H1 (cell line): ENCODE results near the gene BMF. TPM values are rescaled to one million over a fixed set of nuclear protein-coding genes. Genes with fewer than 3 reads are reported as not detected.
A peak's percentile ranks its signal among the peaks of the same experiment; 100 is the strongest.

ENCODE experiments used
- CTCF ChIA-PET: fragments of 300-600 bp; sonication (Branson Sonifier 250); formaldehyde crosslinking; loops from one replicate; lab custom pipeline; 2021; ENCODE audit not compliant: partially characterized antibody; lab: Charles Lee
- POLR2A ChIA-PET: fragments of 300-600 bp; sonication (Branson Sonifier 250); formaldehyde crosslinking; loops from one replicate; lab custom pipeline; 2021; ENCODE audit warnings: inconsistent platforms; ENCODE audit not compliant: partially characterized antibody; lab: Charles Lee
- DNase-seq, 2 experiments: peaks; one replicate each; pipeline versions ENCODE4 v3.0.0 to v3.0.0-alpha.2; 2010 to 2022; ENCODE audit warnings: low spot score in 2 of 2, low read depth in 1 of 2, mixed read lengths in 1 of 2
- FAIRE-seq: peaks from 2 replicates; lab custom pipeline; 2011; peaks lifted over from hg19 to GRCh38; lab: Jason Lieb, UNC
- H2AFZ ChIP-seq: 2 replicates; pipeline ENCODE4 v1.8.1; 2012; ENCODE audit warnings: low read length, inconsistent platforms
- H2AK5ac ChIP-seq: 2 replicates; pipeline ENCODE4 v1.6.1; 2013; ENCODE audit warnings: low read depth, low read length
- H2BK120ac ChIP-seq: replicated peaks from 2 replicates; pipeline ENCODE3; 2013; ENCODE audit warnings: low read depth, low read length, inconsistent platforms
- H2BK12ac ChIP-seq: 2 replicates; pipeline ENCODE4 v1.6.1; 2013; ENCODE audit warnings: low read depth, low read length
- H2BK15ac ChIP-seq: 2 replicates; pipeline ENCODE4 v1.6.1; 2013; ENCODE audit warnings: low read length
- H2BK20ac ChIP-seq: 2 replicates; pipeline ENCODE4 v1.6.1; 2013; ENCODE audit warnings: low read length
- H2BK5ac ChIP-seq: 2 replicates; pipeline ENCODE4 v1.6.1; 2013; ENCODE audit warnings: low read depth, low read length
- H3K14ac ChIP-seq: 2 replicates; pipeline ENCODE4 v1.6.1; 2013; ENCODE audit warnings: inconsistent platforms; ENCODE audit not compliant: insufficient read length
- H3K18ac ChIP-seq: 2 replicates; pipeline ENCODE4 v1.6.1; 2013; ENCODE audit warnings: low read length; ENCODE audit errors: extremely low read depth
- H3K23ac ChIP-seq: 2 replicates; pipeline ENCODE4 v1.6.1; 2013; ENCODE audit warnings: inconsistent platforms; ENCODE audit not compliant: insufficient read length
- H3K23me2 ChIP-seq: 2 replicates; pipeline ENCODE4 v1.6.1; 2013; ENCODE audit warnings: low read depth, low read length
- H3K27ac ChIP-seq: 2 replicates; pipeline ENCODE4 v1.6.1; 2011; ENCODE audit warnings: low read depth, low read length, inconsistent platforms
- H3K27me3 ChIP-seq, 4 experiments: replicated peaks in 1 of 4; 1 replicate in 1 of 4; 2 replicates in 3 of 4; pipeline versions ENCODE4 v1.6.1 to v1.8.1; 2011 to 2013; ENCODE audit warnings: low read length in 3 of 4, mild to moderate bottlenecking in 3 of 4, inconsistent platforms in 2 of 4, mixed read lengths in 2 of 4, moderate library complexity in 1 of 4; ENCODE audit not compliant: control insufficient read depth in 3 of 4, insufficient read depth in 3 of 4; ENCODE audit errors: extremely low read depth in 1 of 4
- H3K36me3 ChIP-seq, 4 experiments: 2 replicates each; pipeline versions ENCODE4 v1.6.1 to v1.8.1; 2011 to 2013; ENCODE audit warnings: mild to moderate bottlenecking in 4 of 4, low read length in 3 of 4, moderate library complexity in 2 of 4, control low read depth in 1 of 4, inconsistent platforms in 1 of 4; ENCODE audit not compliant: insufficient read depth in 4 of 4, control insufficient read depth in 2 of 4
- H3K4ac ChIP-seq: replicated peaks from 2 replicates; pipeline ENCODE3; 2013; ENCODE audit warnings: low read length, low read depth, mixed read lengths, inconsistent platforms; ENCODE audit not compliant: insufficient read length
- H3K4me1 ChIP-seq, 4 experiments: replicated peaks in 1 of 4; 1 replicate in 1 of 4; 2 replicates in 3 of 4; pipeline versions ENCODE4 v1.6.1 to v1.8.1; 2011 to 2013; ENCODE audit warnings: low read length in 3 of 4, inconsistent platforms in 2 of 4, mixed read lengths in 1 of 4; ENCODE audit not compliant: insufficient read depth in 4 of 4, control insufficient read depth in 3 of 4
- H3K4me2 ChIP-seq, 2 experiments: 2 replicates each; pipeline versions ENCODE4 v1.6.1 to v1.8.1; 2011 to 2013; ENCODE audit warnings: low read depth in 2 of 2, low read length in 2 of 2, control low read depth in 1 of 2, inconsistent platforms in 1 of 2, mild to moderate bottlenecking in 1 of 2; ENCODE audit not compliant: insufficient read depth in 1 of 2
- H3K4me3 ChIP-seq, 4 experiments: fragments of 200-600, 300-600 bp in 1 of 4; sonication (generic), shearing (Covaris generic), sonication (Bioruptor Twin) in 1 of 4; 2 replicates each; pipeline versions ENCODE4 v1.5.1 to v1.8.1; 2011 to 2016; ENCODE audit warnings: low read length in 4 of 4, low read depth in 3 of 4, control low read depth in 2 of 4, inconsistent platforms in 2 of 4, mild to moderate bottlenecking in 2 of 4, mixed read lengths in 1 of 4, moderate library complexity in 1 of 4; ENCODE audit not compliant: insufficient read depth in 2 of 4; ENCODE audit errors: extremely low read depth in 1 of 4
- H3K56ac ChIP-seq: replicated peaks from 2 replicates; pipeline ENCODE3; 2013; ENCODE audit warnings: low read depth, mild to moderate bottlenecking, mixed read lengths, low read length, inconsistent platforms; ENCODE audit not compliant: insufficient read length
- H3K79me1 ChIP-seq: 2 replicates; pipeline ENCODE4 v1.6.1; 2013; ENCODE audit warnings: low read depth, low read length, control low read depth
- H3K79me2 ChIP-seq, 2 experiments: 2 replicates each; pipeline versions ENCODE4 v1.6.1 to v1.8.1; 2012 to 2013; ENCODE audit warnings: low read length in 2 of 2, mild to moderate bottlenecking in 2 of 2, inconsistent platforms in 1 of 2; ENCODE audit not compliant: insufficient read depth in 2 of 2, control insufficient read depth in 1 of 2
- H3K9ac ChIP-seq, 4 experiments: replicated peaks in 1 of 4; 1 replicate in 1 of 4; 2 replicates in 3 of 4; pipeline versions ENCODE4 v1.6.1 to v1.8.1; 2011 to 2013; ENCODE audit warnings: low read depth in 3 of 4, low read length in 3 of 4, control low read depth in 2 of 4, mild to moderate bottlenecking in 2 of 4, moderate library complexity in 2 of 4, inconsistent platforms in 1 of 4; ENCODE audit errors: extremely low read depth in 1 of 4
- H3K9me3 ChIP-seq, 2 experiments: 2 replicates each; pipeline versions ENCODE4 v1.6.1 to v1.8.1; 2012 to 2013; ENCODE audit warnings: mild to moderate bottlenecking in 2 of 2, moderate library complexity in 2 of 2, control low read depth in 1 of 2, inconsistent platforms in 1 of 2, low read depth in 1 of 2, low read length in 1 of 2, mixed read lengths in 1 of 2; ENCODE audit not compliant: insufficient read depth in 2 of 2
- H4K20me1 ChIP-seq, 2 experiments: replicated peaks in 1 of 2; 2 replicates each; pipeline versions ENCODE3 to v1.8.1; 2011 to 2013; ENCODE audit warnings: inconsistent platforms in 2 of 2, low read length in 2 of 2, mild to moderate bottlenecking in 1 of 2; ENCODE audit not compliant: insufficient read depth in 2 of 2, control insufficient read depth in 1 of 2
- H4K5ac ChIP-seq: 2 replicates; pipeline ENCODE4 v1.6.1; 2013; ENCODE audit warnings: low read length, low read depth, mixed read lengths, inconsistent platforms; ENCODE audit not compliant: insufficient read length
- H4K8ac ChIP-seq: 2 replicates; pipeline ENCODE4 v1.8.0; 2013; ENCODE audit warnings: mild to moderate bottlenecking, moderate library complexity, low read length, inconsistent platforms; ENCODE audit not compliant: insufficient read depth; ENCODE audit errors: extremely low read depth
- H4K91ac ChIP-seq: replicated peaks from 2 replicates; pipeline ENCODE3; 2013; ENCODE audit warnings: low read length, mixed read lengths, inconsistent platforms; ENCODE audit not compliant: insufficient read length
- ASH2L ChIP-seq: fragments of 200-600, 300-600 bp; sonication (generic); IDR thresholded peaks from one replicate; pipeline ENCODE4 v1.7.1; 2017; ENCODE audit warnings: low read length
- CBX8 ChIP-seq: fragments of 300-800, 300-1000 bp; sonication (generic); IDR thresholded peaks from 2 replicates; pipeline ENCODE4 v1.7.1; 2016; ENCODE audit warnings: low read depth, low read length, borderline replicate concordance
- CHD2 ChIP-seq: IDR thresholded peaks from 2 replicates; pipeline ENCODE4 v1.6.1; 2012; ENCODE audit warnings: low read length, improper control_type of control experiment
- EGR1 ChIP-seq: IDR thresholded peaks from 2 replicates; pipeline ENCODE4 v1.6.1; 2011; ENCODE audit warnings: low read depth, low read length, borderline replicate concordance
- KDM5A ChIP-seq: fragments of 200-600 bp; IDR thresholded peaks from 2 replicates; pipeline ENCODE4 v1.7.1; 2012; ENCODE audit warnings: mild to moderate bottlenecking, low read length, inconsistent platforms, mixed read lengths
- POLR2A ChIP-seq, 2 experiments: IDR thresholded peaks; 1 replicate in 1 of 2; 2 replicates in 1 of 2; pipeline ENCODE4 v1.6.1; 2011; ENCODE audit warnings: low read depth in 2 of 2, low read length in 2 of 2, mild to moderate bottlenecking in 2 of 2; ENCODE audit errors: control extremely low read depth in 1 of 2
- SUZ12 ChIP-seq: fragments of 200-600 bp; sonication (generic); IDR thresholded peaks from 2 replicates; pipeline ENCODE4 v1.6.1; 2012; ENCODE audit warnings: mild to moderate bottlenecking, inconsistent platforms, low read length, moderate library complexity, mixed read lengths
- TAF7 ChIP-seq: optimal IDR thresholded peaks from 2 replicates; pipeline ENCODE3; 2011; ENCODE audit warnings: low read depth, mild to moderate bottlenecking, inconsistent platforms, low read length, moderate library complexity, borderline replicate concordance
- WGBS, 2 experiments: shearing (Covaris generic) in 1 of 2; methylation state at CpG; one replicate each; pipeline versions ENCODE4 v1.1.6 to v1.1.7; 2013 to 2015; ENCODE audit warnings: low lambda C conversion rate in 2 of 2, mixed read lengths in 2 of 2, inconsistent platforms in 1 of 2, low coverage in 1 of 2, missing lambda C conversion rate in 1 of 2; ENCODE audit not compliant: insufficient replicate concordance in 2 of 2, insufficient coverage in 1 of 2, insufficient read length in 1 of 2; ENCODE audit errors: extremely low coverage in 1 of 2, missing lambda C conversion rate in 1 of 2; 5-methylcytosine and 5-hydroxymethylcytosine counted together
- polyA plus RNA-seq, 7 experiments: library from polyadenylated mRNA; depleted of rRNA in 3 of 7; stranded (reverse) in 5 of 7; unstranded in 2 of 7; fragments of >200 nt in 5 of 7; fragments of 200-250 nt in 2 of 7; gene quantifications; 1 replicate in 5 of 7; 2 replicates in 1 of 7; 4 replicates in 1 of 7; pipeline versions ENCODE4 v1.2.1 to v1.2.3, GENCODE V29; 2011 to 2013; ENCODE audit warnings: missing spikeins in 2 of 7, mixed read lengths in 2 of 7
- total RNA-seq: library from RNA; stranded (reverse); fragmentation: NEBNext Ultra II Directional; extraction: Animal tissue kit (Norgen Biotek cat#: 25700); gene quantifications from 2 replicates; pipeline ENCODE4 v1.2.1, GENCODE V29; 2021

The BMF gene
- total and polyA plus RNA-seq, 2 of the 8 experiments (the other 6 are each of a cell fraction or from before 2014, with no cell fraction given) = 21.2 to 24.2 TPM

DNA sequence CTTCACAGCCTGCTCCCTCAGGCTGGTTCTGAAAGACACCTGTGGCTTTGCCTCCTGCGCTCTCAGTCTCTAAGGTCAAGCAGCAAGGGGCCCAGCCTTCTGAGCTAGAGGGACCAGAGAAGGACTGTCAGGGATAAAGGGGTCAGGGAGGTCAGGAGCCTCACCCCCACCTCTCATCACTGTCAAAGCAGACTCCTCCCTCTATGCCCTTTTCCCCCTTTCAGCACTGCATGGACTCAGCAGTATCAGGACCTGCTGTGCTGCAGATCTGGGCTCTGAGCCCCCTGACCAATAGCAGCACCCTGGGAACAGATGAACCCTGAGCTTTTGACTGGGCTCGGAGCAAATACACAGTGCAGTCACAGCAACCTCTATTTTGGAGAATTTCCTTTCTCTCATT is 3.2 kb upstream of the BMF start:
- TF ChIP-seq POLR2A (IDR thresholded peaks at IDR 0.05; ENCODE audit: control extremely low read depth in 1 of 2, low read depth in 2 of 2, low read length in 2 of 2) = no peak
- TF ChIP-seq CHD2 = no peak
- no peak for TF ChIP-seq EGR1
- TF ChIP-seq SUZ12 = no peak
- TF ChIP-seq TAF7 = no peak
- TF ChIP-seq ASH2L = no peak
- TF ChIP-seq CBX8 = no peak
- TF ChIP-seq KDM5A = no peak
- H3K4me1 ChIP-seq = peaks cover 13 to 34% (median 19%) of the 10 kb centered on the region in 4 experiments
- H3K14ac ChIP-seq = no peak overlapping the region
- H3K27me3 ChIP-seq = no peaks in the 10 kb centered on the region
- ChIA-PET POLR2A (interaction anchor here (0.7 to 4.8 kb wide), 3 partner anchors 12 to 72 kb away, joined by 3 to 19 read pairs (median 11); partner anchors contain the start of gene BUB1B), CTCF (interaction anchor here (0.6 to 23.9 kb wide), 13 partner anchors 9 to 198 kb away, joined by 3 to 406 read pairs (median 4); partner anchors contain the start of genes BUB1B and SRP14)
- H3K56ac ChIP-seq = no peak overlapping the region
- 79% methylated on average over 2 of the region's 2 CpGs; no CpG with 5 or more reads in 1 of the 2 experiments for WGBS, 2 experiments
- H2AK5ac ChIP-seq = no peak overlapping the region
- DNase-seq (no peak), FAIRE-seq (no peak)
- H2AFZ ChIP-seq = no peak overlapping the region
- H3K9ac ChIP-seq = no peak overlapping the region
- peak overlapping the region in 1 of 2 experiments; percentile 8; a peak in 1 of 4 replicates for H3K4me2 ChIP-seq
- peaks cover 0 to 2% of the 10 kb centered on the region in 2 experiments for H4K20me1 ChIP-seq
- peak overlapping the region; percentile 21; the same call in 1 of the 2 replicates for H2BK20ac ChIP-seq
- no peaks in the 10 kb centered on the region for H3K79me1 ChIP-seq
- no peak overlapping the region for H2BK12ac ChIP-seq
- no peak overlapping the region for H3K23ac ChIP-seq
- H4K91ac ChIP-seq = no peak overlapping the region
- H3K9me3 ChIP-seq = no peaks in the 10 kb centered on the region
- H4K5ac ChIP-seq = no peak overlapping the region
- no peak overlapping the region; the same call in 1 of the 2 replicates for H3K18ac ChIP-seq
- H3K4me3 ChIP-seq = no peak overlapping the region
- no peak overlapping the region for H3K27ac ChIP-seq
- H2BK120ac ChIP-seq = no peak overlapping the region
- no peak overlapping the region for H2BK5ac ChIP-seq
- H2BK15ac ChIP-seq = peak overlapping the region; percentile 72; the same call in 1 of the 2 replicates
- no peaks in the 10 kb centered on the region for H3K79me2 ChIP-seq
- H3K36me3 ChIP-seq = no peaks in the 10 kb centered on the region
- peaks cover 11% of the 10 kb centered on the region; the same call in 1 of the 2 replicates for H3K23me2 ChIP-seq
- no peak overlapping the region for H3K4ac ChIP-seq
- no peak overlapping the region for H4K8ac ChIP-seq
